ENCODE measurements around the gene CCDC28B.

Gene CCDC28B

GRCh38 chr1:32223683-32224082 is 23.3 kb downstream of the CCDC28B start:
- no peak for DNase-seq

DNA sequence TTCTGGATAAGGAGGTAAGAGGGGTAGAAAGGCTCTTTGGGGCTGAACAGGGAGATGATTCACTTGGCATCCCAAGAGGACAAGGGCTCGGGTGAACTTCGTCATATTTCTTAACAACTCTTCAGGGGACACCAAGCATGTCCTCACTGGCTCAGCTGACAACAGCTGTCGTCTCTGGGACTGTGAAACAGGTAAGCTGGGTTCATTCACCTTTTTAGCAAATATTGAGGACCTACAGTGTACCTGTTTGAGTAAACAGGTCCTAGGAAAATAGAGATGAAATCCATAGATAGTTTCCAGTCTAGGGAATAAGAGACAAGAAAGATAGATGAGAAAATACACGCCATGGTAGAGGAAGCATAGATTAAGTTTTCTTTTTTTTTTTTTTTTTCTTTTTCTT is 23.9 kb downstream of the CCDC28B start:
- no peak for DNase-seq

GRCh38 chr1:32228771-32229170 is 28.4 kb downstream of the CCDC28B start:
- no peak for DNase-seq

DNA sequence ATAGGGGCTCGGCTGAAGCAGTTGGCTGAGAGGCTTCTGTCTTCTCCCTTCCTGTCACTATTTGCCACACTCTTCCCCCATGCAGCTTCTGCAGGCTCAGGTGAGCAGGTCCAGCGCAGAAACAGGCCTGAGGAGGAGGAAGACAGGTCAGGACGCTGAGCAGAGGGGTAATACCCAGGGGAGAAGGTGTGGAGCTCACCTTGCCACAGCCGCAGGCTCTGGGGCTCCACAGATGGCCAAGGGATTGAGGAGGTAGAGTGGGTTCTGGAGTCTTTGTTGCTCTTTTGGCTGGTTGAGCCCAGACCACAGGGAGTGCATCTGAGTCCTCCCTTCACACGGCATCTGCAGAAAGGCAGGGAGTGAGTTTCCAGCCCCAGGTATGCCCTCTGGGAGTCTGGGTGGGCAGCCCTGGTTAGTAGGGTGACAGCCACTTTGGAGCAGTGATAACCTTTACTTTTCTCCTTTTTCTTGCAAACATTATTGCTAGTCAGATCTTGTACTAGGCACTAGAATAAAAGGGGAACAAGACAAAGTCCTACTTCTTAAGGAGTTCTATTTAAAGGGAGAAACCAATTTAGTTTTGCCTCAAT is 31.5 kb downstream of the CCDC28B start:
- DNase-seq, result no peak

DNA sequence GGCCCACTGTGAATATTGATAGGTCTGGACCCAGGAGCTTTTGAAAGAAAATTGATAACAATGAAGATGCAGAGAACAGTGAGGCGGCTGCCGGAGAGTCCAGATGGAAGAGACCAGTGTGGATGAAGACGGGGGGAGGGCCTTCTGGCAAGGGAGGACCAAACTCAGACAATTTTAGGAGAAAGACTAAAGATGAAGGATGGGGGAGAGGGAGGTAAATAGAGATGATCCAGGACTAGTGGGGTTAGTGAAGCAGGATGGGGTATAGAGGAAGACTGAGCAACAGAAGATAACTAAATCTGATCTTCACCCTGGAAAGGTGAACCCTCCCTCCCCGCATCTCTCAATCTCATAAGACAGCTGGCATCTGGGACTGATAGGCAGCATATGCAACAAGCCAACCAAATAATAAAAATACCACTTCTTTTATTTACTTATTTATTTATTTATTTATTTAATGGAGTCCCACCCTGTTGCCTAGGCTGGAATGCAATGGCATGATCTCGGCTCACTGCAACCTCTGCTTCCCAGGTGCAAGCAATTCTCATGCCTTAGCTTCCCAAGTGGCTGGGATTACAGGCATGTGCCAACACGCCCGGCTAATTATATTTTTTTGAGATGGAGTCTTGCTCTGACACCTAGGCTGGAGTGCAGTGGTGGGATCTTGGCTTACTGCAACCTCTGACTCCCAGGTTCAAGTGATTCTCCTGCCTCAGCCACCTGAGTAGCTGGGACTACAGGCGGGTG is 32.3 kb downstream of the CCDC28B start:
- DNase-seq, result no peak

GRCh38 chr1:32234792-32235191 is 34.4 kb downstream of the CCDC28B start:
- no peak for DNase-seq

DNA sequence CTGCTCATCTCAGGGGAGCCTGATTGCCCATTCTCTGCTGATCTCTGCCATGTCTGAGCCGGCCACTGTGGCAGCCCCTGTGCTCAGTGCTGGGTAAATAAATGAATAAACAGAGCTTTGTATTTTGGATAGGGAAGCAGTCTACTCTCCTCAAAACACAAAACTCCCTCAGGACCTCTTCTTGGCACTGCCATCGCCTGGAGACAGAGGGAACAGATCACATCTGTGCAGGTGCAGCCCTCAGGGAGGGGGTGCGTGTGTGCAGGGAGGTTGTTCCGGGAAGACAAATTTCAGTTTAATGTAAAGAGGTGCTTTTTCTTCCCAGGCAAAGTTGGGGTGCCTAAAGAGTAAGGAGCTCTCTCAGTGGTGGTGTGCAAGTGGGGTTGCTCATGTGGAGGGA is 38.9 kb downstream of the CCDC28B start:
- no peak for DNase-seq

GRCh38 chr1:32239790-32240139 is 39.4 kb downstream of the CCDC28B start:
- DNase-seq, result no peak

GRCh38 chr1:32240140-32240951 is 40.0 kb downstream of the CCDC28B start:
- DNase-seq, result peak; percentile 74

DNA sequence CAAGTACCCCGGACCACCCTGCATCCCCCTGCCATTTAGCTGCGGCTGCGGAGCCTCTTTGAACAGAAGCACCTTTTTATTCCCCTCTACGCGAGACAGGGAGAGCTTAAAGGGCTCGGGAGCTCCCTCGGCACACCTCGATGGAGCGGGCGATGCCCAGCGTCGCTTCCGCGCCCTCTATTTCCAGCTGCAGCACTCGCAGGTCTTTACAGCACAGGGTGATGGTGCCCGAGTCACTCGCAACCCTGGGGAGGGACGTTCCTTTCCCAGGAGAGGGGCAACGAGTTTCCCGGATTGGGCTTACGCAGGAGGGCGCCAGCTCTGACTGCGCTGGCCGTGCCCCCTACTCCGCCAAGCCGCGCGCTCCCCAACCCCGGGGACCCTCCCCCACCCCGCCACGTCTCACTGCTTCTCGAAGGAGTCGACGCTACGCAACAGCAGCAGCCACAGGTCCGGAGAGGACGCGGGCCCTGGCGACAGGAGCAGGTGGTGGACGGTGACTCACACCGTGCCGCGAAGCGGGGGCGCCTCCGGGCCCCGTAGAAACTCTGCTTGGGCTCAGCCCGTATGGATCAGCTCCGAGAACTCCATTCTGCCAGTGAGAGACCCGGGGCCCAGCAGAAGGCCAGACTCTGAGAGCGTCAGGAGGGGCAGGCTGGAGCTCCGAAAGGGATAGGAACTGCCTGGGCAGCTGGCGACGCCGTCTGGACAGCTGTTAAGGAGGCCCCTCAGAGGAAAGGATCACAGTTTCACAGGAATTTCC is 40.8 kb downstream of the CCDC28B start:
- DNase-seq, result peak; percentile 78

DNA sequence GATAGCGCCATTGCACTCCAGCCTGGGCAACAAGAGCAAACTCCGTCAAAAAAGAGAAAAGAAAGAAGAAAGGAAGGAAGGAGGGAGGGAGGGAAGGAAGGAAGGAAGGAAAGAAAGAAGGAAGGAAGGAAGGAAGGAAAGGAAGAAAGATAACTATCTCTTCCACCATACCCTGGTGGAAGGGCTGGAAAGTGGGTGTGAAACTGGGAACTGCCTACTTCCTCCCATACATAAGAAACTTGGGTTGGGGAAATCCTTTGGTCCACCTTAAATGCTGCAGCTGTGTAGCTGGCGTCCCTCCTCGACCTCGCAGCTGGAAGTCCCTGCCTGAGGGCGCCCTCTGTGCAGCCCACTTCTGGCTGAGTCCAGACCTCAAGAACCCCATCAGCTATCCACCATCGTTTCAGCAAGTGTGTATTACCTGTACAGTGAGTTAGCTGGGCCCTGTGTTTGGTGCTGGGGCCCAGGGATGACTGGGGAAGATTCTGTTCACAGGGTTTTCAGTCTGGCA is 42.0 kb downstream of the CCDC28B start:
- DNase-seq, result peak; percentile 32

DNA sequence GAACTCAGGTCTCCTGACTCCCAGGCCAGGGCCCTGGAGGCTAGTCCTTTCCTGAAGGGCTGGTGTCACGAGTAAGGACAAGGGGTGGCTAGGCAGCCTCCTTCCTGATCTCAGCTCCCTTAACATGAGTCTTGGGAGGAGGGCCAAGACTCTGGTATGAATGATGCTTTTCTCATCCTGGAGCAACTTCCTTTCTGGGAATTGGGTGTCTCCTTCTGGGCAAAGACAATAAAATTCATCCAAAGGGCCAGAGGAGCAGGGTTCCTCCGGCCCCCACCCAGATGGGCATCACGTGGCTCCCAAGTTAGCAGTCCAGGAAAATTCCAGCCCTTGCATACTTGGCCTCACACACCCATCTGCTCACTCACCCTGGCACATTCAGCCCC is 46.5 kb downstream of the CCDC28B start, which contains the start of gene FAM167B:
Gene FAM167B (plus strand): TSS at position 335 of the 386 bp plus-strand sequence. CDS start 200 bp downstream, outside the sequence.
- no peak for DNase-seq

DNA sequence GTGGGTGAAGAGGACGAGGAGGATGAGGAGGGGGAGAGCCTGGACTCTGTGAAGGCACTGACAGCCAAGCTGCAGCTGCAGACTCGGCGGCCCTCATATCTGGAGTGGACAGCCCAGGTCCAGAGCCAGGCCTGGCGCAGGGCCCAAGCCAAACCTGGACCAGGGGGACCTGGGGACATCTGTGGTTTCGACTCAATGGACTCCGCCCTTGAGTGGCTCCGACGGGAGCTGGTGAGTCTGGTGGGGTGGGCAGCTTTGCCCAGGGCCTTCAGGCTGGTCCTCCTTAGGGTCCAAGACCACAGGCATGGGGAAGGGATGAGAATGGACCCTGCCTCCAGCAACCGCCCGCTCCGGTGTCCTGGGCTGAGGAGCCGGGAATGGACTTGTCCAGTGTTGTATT is 47.1 kb downstream of the CCDC28B start:
- DNase-seq, result no peak

DNA sequence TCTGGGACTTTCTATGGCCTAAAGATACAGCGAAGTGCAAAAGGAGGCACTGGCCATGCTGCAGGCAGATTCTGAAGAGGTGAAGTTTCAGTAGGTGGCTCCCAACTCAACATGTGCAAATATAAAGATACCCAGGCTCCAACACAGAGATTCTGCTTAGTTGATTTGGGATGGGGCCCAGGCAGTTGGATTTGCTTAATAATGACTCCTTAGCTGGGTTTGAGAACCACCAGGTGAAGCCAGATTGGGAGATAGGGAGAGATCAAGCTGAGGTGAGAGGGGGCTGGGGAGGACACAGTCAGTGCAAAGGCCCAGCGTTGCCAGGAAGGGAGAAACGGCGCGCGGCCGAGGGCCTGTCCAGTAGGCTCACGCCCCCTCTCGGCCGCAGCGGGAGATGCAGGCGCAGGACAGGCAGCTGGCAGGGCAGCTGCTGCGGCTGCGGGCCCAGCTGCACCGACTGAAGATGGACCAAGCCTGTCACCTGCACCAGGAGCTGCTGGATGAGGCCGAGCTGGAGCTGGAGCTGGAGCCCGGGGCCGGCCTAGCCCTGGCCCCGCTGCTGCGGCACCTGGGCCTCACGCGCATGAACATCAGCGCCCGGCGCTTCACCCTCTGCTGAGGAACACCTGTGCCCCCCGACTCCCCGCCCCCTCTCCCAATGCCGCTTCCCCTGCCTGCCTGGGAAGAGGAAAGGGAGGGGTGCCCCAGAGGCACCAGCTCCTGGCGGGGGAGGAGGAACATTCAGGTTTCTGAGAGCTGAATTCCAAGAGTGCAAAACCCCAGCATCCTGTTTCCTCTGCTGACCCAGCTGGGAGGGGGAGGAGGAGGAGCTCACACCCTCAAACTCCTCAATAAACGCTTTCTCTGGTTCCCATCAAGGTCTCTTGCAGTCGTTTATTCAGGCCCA is 47.8 kb downstream of the CCDC28B start:
- DNase-seq, result peak; percentile 91

DNA sequence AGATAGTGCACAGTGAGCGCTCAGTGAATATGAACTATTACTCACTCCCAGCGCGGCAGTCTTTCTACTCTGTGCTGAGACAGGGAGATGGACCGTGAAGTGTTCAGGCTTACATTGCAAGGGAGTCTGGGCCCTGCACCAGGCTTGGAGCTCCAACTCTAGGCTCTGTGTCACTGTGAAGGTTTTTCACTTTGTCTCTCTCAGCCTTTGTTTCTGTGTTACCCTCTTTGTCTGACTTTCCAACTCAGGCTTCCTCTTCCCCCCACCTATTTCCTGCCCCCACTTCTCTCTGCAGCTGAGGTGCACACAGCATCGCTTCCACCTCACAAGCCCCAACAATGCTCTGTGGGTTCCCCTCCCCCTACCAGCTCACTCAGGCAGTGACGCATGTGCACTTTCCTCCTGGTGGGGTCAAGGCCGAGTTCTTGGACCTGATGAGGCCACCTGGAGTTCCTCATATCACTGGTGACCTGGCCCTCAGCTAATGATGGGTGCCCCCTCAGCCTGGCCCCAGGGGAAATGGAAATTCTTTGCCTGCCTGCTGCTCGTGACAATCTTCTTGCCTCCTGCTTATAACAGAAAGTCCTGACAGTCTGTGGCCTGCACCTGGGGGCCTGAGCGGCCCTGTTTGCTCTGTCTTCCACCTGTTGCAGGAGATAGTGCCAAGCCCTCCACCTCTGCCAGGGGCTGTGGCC is 49.6 kb downstream of the CCDC28B start:
- no peak for DNase-seq

DNA sequence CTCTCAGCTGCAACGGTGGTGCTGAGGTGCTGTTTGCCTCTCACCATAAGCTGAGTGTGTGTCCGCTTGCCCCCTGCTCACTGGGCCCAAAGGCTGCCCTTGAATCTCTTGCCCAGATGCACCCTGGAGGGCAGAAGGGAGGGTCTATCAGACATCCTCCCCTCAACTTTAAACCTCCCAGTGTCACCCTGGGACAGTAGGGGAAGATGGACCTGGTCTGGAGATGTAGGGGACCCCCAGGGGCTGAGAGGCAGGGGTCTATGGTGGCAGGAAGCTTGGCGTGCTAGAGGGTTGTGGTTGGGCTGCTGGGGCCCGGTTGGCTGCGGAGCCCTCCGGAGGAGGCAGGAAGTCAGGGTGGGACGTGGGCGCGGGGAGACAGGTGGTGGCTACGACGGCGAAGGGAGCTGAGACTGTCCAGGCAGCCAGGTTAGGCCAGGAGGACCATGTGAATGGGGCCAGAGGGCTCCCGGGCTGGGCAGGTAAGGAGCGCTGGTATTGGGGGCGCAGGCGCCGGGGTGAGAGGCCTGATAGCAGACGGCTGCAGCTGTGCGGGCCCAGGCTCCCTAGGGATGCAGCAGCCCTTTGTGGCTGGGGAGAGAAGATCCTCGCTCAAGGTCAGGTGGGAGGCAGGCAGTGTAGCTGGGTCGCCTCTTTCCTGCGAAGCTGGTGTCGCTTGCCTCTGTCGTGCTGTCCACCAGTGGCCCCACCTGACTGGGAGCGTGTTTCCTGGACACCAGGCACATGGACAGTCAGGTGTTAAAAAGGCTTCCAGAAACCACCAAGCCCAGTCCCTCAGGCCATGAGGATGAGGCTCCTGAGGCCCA is 50.7 kb downstream of the CCDC28B start, which contains the start of gene LCK:
Gene LCK (plus strand): TSS at position 373 of the 824 bp plus-strand sequence. CDS start 23,065 bp downstream, outside the sequence.
- no peak for DNase-seq

All from NCI-H82 (cell line).